ENCODE measurements around the gene FXYD3. TPM values are rescaled to one million over a fixed set of nuclear protein-coding genes. Genes with fewer than 3 reads are reported as not detected.

The FXYD3 gene
- total and polyA plus RNA-seq, 2 experiments from 2014 or later = 0.35 TPM; not detected in 1

GRCh38 chr19:35160629-35161433 lies 45.2 kb downstream of the FXYD3 start:
- H3K9me3 ChIP-seq (ENCODE audit: low read depth) = no peaks in the 10 kb centered on the region
- no peak for DNase-seq (ENCODE audit: low read depth in 1 of 2, low spot score in 1 of 2)
- H3K27ac ChIP-seq = no peak overlapping the region
- no peaks in the 10 kb centered on the region for H3K36me3 ChIP-seq
- H3K4me1 ChIP-seq (ENCODE audit: low read depth) = no peaks in the 10 kb centered on the region
- H3K27me3 ChIP-seq = no peaks in the 10 kb centered on the region
- TF ChIP-seq CTCF (IDR thresholded peaks at IDR 0.05; ENCODE audit: low read depth, low read length) = no peak
- H3K4me3 ChIP-seq = no peak overlapping the region

- Histone ChIP-seq H3K4me3 (no peak overlapping the region), H3K36me3 (no peaks in the 10 kb centered on the region), H3K4me1 (ENCODE audit: low read depth) (no peaks in the 10 kb centered on the region), H3K9me3 (ENCODE audit: low read depth) (no peaks in the 10 kb centered on the region), H3K27me3 (no peaks in the 10 kb centered on the region), H3K27ac (no peak overlapping the region)
- no peak for DNase-seq (ENCODE audit: low read depth in 1 of 2, low spot score in 1 of 2)
- no peak for TF ChIP-seq CTCF (IDR thresholded peaks at IDR 0.05; ENCODE audit: low read depth, low read length)
Observed at GRCh38 chr19:35161434-35161743, 45.8 kb downstream of the FXYD3 start.

- Histone ChIP-seq H3K4me3 (no peak overlapping the region), H3K4me1 (ENCODE audit: low read depth) (no peaks in the 10 kb centered on the region), H3K27me3 (no peaks in the 10 kb centered on the region), H3K9me3 (ENCODE audit: low read depth) (no peaks in the 10 kb centered on the region), H3K36me3 (no peaks in the 10 kb centered on the region), H3K27ac (no peak overlapping the region)
- DNase-seq (ENCODE audit: low read depth in 1 of 2, low spot score in 1 of 2) = no peak
- no peak for TF ChIP-seq CTCF (IDR thresholded peaks at IDR 0.05; ENCODE audit: low read depth, low read length)
Observed at GRCh38 chr19:35162471-35163326, 47.1 kb downstream of the FXYD3 start.

DNA sequence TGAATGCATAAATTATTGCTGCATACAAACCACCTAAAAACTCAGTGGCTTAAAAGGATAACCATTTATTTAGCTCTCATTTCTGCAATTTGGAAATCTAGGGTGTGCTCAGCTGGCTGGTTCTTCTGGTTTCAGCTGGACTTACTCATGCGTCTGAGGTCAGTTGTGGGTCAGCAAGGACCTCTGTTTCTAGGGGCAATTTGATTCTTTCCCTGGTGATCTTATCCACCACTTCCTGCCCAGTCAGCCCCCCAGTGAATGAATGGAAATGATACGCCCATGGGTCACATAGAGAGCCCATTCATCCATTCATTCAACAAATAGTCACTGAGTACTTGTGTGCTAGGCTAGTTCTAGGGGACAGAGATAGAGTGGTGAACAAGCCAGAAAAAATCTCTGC lies 48.8 kb downstream of the FXYD3 start:
- Histone ChIP-seq H3K4me1 (ENCODE audit: low read depth) (no peaks in the 10 kb centered on the region), H3K36me3 (no peaks in the 10 kb centered on the region), H3K27me3 (no peaks in the 10 kb centered on the region), H3K4me3 (no peak overlapping the region), H3K27ac (no peak overlapping the region), H3K9me3 (ENCODE audit: low read depth) (no peaks in the 10 kb centered on the region)
- DNase-seq (ENCODE audit: low read depth in 1 of 2, low spot score in 1 of 2) = no peak
- no peak for TF ChIP-seq CTCF (IDR thresholded peaks at IDR 0.05; ENCODE audit: low read depth, low read length)

GRCh38 chr19:35165200-35166058 lies 49.8 kb downstream of the FXYD3 start:
- Histone ChIP-seq H3K9me3 (ENCODE audit: low read depth) (no peaks in the 10 kb centered on the region), H3K36me3 (no peaks in the 10 kb centered on the region), H3K27me3 (no peaks in the 10 kb centered on the region), H3K27ac (no peak overlapping the region), H3K4me1 (ENCODE audit: low read depth) (no peaks in the 10 kb centered on the region), H3K4me3 (no peak overlapping the region)
- no peak for DNase-seq (ENCODE audit: low read depth in 1 of 2, low spot score in 1 of 2)
- TF ChIP-seq CTCF (IDR thresholded peaks at IDR 0.05; ENCODE audit: low read depth, low read length) = no peak

Data from cardiac muscle cell (in vitro differentiated cells and primary cell).